ENCODE measurements around the gene CGREF1.

GRCh38 chr2:27087823-27088410 lies 31.0 kb downstream of the CGREF1 start:
- TF ChIP-seq JUN (IDR thresholded peaks at IDR 0.05; ENCODE audit: borderline replicate concordance, insufficient read depth, insufficient read length, low read depth) (no peak), CTCF (IDR thresholded peaks at IDR 0.05; ENCODE audit: extremely low read depth in 1 of 2, insufficient read depth in 1 of 2, low read depth in 1 of 2, low read length in 2 of 2) (no peak), POLR2AphosphoS5 (IDR thresholded peaks at IDR 0.05; ENCODE audit: insufficient read depth, low read depth, low read length) (no peak)

Data from endothelial cell of umbilical vein (primary cell).